Measurements from ENCODE around the gene TBC1D20. TPM values are rescaled to one million over a fixed set of nuclear protein-coding genes. Genes with fewer than 3 reads are reported as not detected.

Gene TBC1D20
- total RNA-seq, 1 experiment from 2014 or later, result 24.2 TPM

DNA sequence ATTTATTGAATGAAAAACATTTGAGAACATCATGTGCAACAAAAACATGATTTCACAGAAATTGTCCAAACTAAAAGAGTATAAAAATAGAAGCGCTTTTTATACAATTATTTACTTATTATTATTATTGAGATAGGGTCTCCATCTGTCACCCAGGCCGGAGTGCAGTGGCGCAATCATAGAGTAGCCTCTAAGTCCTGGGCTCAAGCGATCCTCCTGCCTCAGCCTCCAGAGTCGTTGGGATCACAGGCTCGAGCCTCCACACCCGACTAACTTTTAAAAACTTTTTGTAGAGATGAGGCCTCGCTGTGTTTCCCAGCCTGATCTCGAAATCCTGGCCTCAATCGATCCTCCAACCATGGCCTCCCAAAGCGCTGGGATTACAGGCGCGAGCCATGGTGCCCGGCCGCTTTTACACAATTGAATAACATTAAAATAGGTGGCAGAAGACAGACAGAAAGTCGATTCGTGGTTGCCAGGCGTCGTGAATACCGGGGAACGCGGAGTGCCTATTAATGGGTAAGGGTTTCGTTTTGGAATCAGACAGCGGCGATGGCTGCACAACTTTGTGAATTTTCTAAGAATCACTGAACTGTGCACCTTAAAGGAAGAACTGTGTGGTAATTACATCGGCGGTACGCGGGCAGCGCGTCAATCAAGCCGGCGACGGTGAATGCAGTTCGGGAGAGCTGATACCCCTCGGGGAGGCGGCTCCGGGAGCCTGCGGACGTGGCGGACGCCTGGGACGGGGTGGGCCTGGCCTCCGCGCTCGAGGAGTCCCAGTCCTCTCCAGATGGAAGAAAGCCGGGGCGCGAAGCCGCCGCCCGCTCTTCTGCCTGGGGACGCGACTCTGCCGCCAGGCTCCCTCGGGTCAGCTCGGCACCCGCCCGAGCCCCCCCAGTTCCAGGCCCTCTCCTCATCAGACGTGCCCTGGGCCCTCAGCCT, 807 bp downstream of the TBC1D20 start:
- Histone ChIP-seq H3K4me2 (ENCODE audit: low read length) (peak overlapping the region; percentile 98), H4K20me1 (ENCODE audit: low read length) (peaks cover 26% of the 10 kb centered on the region), H3K9ac (ENCODE audit: low read length) (peak overlapping the region; percentile 82), H3K36me3 (ENCODE audit: low read depth, low read length) (no peaks in the 10 kb centered on the region), H3K9me3 (ENCODE audit: low read length) (no peaks in the 10 kb centered on the region), H3K9me2 (replicated peaks; ENCODE audit: low read length) (no peaks in the 10 kb centered on the region), H3K27ac (ENCODE audit: low read length) (no peak overlapping the region; the same call in 1 of the 2 replicates), H3K4me3 (ENCODE audit: low read length) (peak overlapping the region; percentile 99), H3K79me2 (ENCODE audit: low read length) (peaks cover 53% of the 10 kb centered on the region), H3K27me3 (ENCODE audit: low read length) (no peaks in the 10 kb centered on the region), H3K4me1 (ENCODE audit: insufficient read depth, low read length) (peaks cover 20% of the 10 kb centered on the region), H3F3A (ENCODE audit: low read length, unreplicated experiment) (no peaks in the 10 kb centered on the region), H2AFZ (ENCODE audit: low read length) (peak overlapping the region; percentile 89)
- ATAC-seq (peak; percentile 63), DNase-seq (peak; percentile 42)
- ChIA-PET CTCF (no interaction called here), POLR2A (ENCODE audit: unreplicated experiment) (interaction anchor here (0.6 kb wide), 1 partner anchor 70 kb away, joined by 3 read pairs; no protein-coding TSS in a partner anchor)
- intact Hi-C loops (cut with micrococcal nuclease), result no loop called here
- BruUV-seq (replicated peaks), result TSS peak; percentile 37
- TF ChIP-seq, protein P1, sequence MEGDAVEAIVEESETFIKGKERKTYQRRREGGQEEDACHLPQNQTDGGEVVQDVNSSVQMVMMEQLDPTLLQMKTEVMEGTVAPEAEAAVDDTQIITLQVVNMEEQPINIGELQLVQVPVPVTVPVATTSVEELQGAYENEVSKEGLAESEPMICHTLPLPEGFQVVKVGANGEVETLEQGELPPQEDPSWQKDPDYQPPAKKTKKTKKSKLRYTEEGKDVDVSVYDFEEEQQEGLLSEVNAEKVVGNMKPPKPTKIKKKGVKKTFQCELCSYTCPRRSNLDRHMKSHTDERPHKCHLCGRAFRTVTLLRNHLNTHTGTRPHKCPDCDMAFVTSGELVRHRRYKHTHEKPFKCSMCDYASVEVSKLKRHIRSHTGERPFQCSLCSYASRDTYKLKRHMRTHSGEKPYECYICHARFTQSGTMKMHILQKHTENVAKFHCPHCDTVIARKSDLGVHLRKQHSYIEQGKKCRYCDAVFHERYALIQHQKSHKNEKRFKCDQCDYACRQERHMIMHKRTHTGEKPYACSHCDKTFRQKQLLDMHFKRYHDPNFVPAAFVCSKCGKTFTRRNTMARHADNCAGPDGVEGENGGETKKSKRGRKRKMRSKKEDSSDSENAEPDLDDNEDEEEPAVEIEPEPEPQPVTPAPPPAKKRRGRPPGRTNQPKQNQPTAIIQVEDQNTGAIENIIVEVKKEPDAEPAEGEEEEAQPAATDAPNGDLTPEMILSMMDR (conservative IDR thresholded peaks at IDR 0.05; ENCODE audit: low read depth, low read length), result no peak
- TF ChIP-seq EZH2phosphoT487 (IDR thresholded peaks at IDR 0.05; ENCODE audit: borderline replicate concordance, low read length), result no peak
- TF ChIP-seq EZH2 (IDR thresholded peaks at IDR 0.05; ENCODE audit: low read length, unreplicated experiment), result no peak

DNA sequence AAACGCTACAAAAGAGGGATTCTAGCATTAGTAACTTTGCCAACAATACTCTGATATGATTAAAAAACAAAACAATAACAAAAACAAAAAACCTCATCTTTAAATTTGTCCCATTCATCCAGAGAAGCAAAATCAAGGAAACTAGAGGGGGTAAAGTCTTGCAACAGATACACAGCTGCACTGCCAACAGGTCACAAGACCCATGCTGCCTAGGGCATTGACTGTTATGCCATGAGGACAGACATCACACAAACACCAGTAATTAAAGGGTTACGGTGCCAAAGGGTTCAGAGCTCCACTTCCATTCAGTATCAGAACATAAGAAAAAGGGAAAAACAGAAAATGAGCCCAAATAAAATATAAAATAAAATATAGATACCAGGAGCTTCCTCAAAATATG, 1.6 kb downstream of the TBC1D20 start:
- Histone ChIP-seq H3K4me3 (ENCODE audit: low read length) (peak overlapping the region; percentile 99), H3K9ac (ENCODE audit: low read length) (peak overlapping the region; percentile 82; the same call in 1 of the 2 replicates), H3K27ac (ENCODE audit: low read length) (no peak overlapping the region), H3K79me2 (ENCODE audit: low read length) (peaks cover 60% of the 10 kb centered on the region), H3K27me3 (ENCODE audit: low read length) (no peaks in the 10 kb centered on the region), H4K20me1 (ENCODE audit: low read length) (peaks cover 26% of the 10 kb centered on the region), H3K9me2 (replicated peaks; ENCODE audit: low read length) (no peaks in the 10 kb centered on the region), H3K9me3 (ENCODE audit: low read length) (no peaks in the 10 kb centered on the region), H3K4me1 (ENCODE audit: insufficient read depth, low read length) (peaks cover 20% of the 10 kb centered on the region), H2AFZ (ENCODE audit: low read length) (no peak overlapping the region), H3K4me2 (ENCODE audit: low read length) (peak overlapping the region; percentile 98), H3F3A (ENCODE audit: low read length, unreplicated experiment) (no peaks in the 10 kb centered on the region), H3K36me3 (ENCODE audit: low read depth, low read length) (no peaks in the 10 kb centered on the region)
- ChIA-PET CTCF (no interaction called here), POLR2A (ENCODE audit: unreplicated experiment) (no interaction called here)
- no peak for DNase-seq
- no peak for TF ChIP-seq EZH2 (IDR thresholded peaks at IDR 0.05; ENCODE audit: low read length, unreplicated experiment)
- TF ChIP-seq EZH2phosphoT487 (IDR thresholded peaks at IDR 0.05; ENCODE audit: borderline replicate concordance, low read length), result no peak
- TF ChIP-seq, protein P1 (conservative IDR thresholded peaks at IDR 0.05; ENCODE audit: low read depth, low read length), result no peak
- intact Hi-C loops (cut with micrococcal nuclease), result no loop called here
- BruUV-seq (replicated peaks), result no TSS peak
- no peak for ATAC-seq

GRCh38 chr20:460180-460579, 2.2 kb downstream of the TBC1D20 start:
- no peak for TF ChIP-seq EZH2 (IDR thresholded peaks at IDR 0.05; ENCODE audit: low read length, unreplicated experiment)
- no peak for TF ChIP-seq EZH2phosphoT487 (IDR thresholded peaks at IDR 0.05; ENCODE audit: borderline replicate concordance, low read length)
- TF ChIP-seq, protein P1 (conservative IDR thresholded peaks at IDR 0.05; ENCODE audit: low read depth, low read length), result no peak
- DNase-seq, result no peak
- intact Hi-C loops (cut with micrococcal nuclease), result no loop called here
- H2AFZ ChIP-seq (ENCODE audit: low read length), result no peak overlapping the region
- H3K27me3 ChIP-seq (ENCODE audit: low read length), result no peaks in the 10 kb centered on the region
- no peaks in the 10 kb centered on the region for H3K9me2 ChIP-seq (replicated peaks; ENCODE audit: low read length)
- BruUV-seq (replicated peaks), result no TSS peak
- H3K9me3 ChIP-seq (ENCODE audit: low read length), result no peaks in the 10 kb centered on the region
- no peak for ATAC-seq
- H3K4me2 ChIP-seq (ENCODE audit: low read length), result peak overlapping the region; percentile 98
- peaks cover 26% of the 10 kb centered on the region for H4K20me1 ChIP-seq (ENCODE audit: low read length)
- no peaks in the 10 kb centered on the region for H3F3A ChIP-seq (ENCODE audit: low read length, unreplicated experiment)
- H3K36me3 ChIP-seq (ENCODE audit: low read depth, low read length), result no peaks in the 10 kb centered on the region
- peak overlapping the region; percentile 99 for H3K4me3 ChIP-seq (ENCODE audit: low read length)
- no peak overlapping the region for H3K27ac ChIP-seq (ENCODE audit: low read length)
- H3K79me2 ChIP-seq (ENCODE audit: low read length), result peaks cover 62% of the 10 kb centered on the region
- CTCF ChIA-PET, result no interaction called here
- H3K4me1 ChIP-seq (ENCODE audit: insufficient read depth, low read length), result peaks cover 20% of the 10 kb centered on the region
- POLR2A ChIA-PET (ENCODE audit: unreplicated experiment), result interaction anchor here (0.6 kb wide), 1 partner anchor 17 kb away, joined by 3 read pairs; no protein-coding TSS in a partner anchor
- H3K9ac ChIP-seq (ENCODE audit: low read length), result no peak overlapping the region
